Activated CD4-positive, CD25-positive, alpha-beta regulatory T cell (primary cell): Measurements from ENCODE around the gene KRT6C.
"Not testable (repeated sequence)": the region's sequence is repeated elsewhere in the genome, so short reads cannot be mapped to it uniquely, and the experiment has no call there.

ENCODE experiments used
- DNase-seq, 4 experiments: peaks; one replicate each; lab custom pipeline; 2025; lab: John Stamatoyannopoulos, UW

KRT6C gene

DNA sequence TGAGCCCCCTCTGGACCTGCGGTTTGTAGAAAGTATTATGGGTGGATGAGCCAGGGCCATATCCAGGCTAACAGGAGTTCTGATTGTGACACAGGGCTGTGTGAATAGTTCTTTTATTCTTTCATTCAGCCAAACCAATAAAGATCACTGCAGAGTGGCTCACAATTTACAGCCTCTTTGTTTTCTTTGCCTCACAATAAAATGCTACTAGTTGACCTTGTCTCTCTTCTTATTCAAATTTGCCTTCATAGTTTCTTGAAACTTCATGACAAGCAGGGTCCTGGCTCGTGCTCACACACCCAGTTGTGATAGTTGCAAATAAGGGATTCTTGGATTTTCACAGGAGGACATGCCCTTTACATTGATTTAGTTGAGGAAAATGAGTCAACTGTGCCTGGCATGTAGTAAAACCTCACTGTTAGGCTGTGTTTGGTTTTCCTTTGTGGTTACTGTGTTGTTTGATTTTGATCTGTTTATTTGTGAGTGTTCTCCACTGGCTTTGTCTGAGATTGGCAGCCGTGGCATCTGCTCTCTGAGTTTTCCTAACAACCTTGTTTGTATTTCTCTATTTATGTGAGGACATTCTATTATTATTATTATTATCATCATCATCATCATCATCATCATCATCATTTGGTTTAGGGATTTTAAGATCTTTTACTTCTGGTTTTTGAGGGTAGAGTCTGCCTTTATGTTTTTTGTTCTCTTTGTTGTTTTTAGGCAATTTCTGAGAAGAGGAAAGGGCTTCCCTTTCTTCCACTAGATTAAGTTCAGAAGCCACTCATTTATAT, 19.0 kb downstream of the KRT6C start:
- no peak for DNase-seq

DNA sequence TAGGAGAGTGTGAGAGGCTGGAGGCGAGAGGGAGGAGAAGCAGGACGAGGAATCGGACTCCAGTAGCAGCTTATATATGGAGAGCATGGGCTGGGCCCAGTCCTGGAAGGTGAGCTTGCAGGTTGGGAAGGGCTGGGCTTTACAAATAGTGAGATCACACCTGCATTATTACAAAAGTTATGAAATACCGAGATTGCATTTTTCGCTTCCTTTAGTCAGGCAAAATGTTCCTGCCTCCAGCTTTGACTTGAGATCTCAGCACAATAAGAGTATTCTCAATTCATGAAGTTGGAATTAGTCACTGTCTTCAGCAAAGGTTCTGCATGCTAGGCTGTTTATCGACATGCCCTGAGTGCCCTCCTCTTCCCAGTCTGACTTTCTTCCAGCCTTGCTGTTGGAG, 21.5 kb downstream of the KRT6C start, which contains the start of gene KRT6B:
TSS of gene KRT6B (minus strand) at position 46 of the 400 bp plus-strand sequence. CDS start 68 bp downstream, outside the sequence.
- no peak for DNase-seq

DNA sequence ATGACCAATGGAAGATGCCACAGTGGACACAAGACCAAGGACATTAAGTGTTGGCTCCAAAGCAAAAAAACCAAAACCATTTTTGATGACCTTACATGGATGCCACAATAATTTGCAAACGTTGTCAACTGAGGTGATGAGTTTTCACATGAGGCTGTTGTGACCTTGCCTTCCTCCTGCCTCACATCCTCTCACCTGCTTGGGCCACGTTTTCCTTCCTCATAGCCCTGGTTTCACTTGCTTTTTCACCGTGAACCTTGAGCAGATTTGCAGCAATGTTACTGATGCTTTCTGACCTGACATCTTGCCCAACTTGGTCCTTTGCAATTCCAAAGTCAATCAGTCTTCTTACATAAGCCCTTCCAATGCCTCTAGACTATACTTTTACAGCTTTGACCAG, 25.4 kb downstream of the KRT6C start:
- DNase-seq = no peak

DNA sequence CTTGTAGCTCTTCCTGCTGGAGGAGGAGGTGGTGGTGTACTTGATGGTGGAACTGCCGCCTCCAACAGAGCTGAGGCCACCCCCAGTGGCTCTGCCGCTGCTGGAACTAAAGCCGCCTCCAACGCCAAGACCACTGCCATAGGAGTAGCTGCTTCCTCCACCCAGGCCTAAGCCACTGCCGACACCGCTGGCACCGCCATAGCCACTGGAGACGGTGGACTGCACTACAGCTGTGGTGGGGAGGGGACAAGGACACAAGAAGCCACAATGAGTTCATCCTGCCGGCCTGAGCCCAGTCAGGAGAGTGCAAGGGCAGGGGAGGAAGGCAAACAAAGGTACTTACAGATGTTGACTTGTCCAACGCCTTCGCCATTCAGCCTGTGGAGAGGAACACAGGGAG, 26.4 kb downstream of the KRT6C start:
- DNase-seq = not testable (repeated sequence)

DNA sequence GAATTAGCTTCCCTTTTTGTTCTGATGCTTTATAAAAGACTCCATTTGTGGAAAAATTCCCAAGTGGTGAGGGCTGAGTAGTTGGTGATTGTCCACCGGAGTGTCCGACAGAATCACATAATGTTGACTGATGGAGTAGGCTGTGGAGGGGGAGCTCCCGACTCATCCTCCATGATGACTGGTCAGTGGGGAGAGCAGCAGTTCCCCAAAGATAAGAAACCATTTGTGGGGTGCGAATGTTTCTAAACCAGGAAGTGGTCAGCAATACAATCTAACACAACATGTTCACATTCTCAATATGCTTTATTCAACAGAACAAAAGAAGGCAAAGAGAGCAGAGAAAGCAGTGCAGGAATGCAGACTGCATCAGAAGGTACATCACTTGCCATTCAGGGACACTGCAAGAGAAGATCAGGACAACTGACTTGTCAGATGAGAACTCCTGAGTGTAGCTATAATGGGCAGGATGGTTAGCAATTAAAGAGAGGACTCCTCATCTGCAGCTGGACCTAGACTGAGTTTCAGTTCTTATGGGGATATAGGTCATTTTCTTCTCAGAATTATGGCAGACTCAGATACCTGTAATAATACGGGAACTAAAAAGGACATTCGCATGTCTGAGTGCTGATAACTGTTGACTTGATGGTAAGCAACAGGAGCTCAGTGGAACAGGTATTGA, 27.1 kb downstream of the KRT6C start:
- DNase-seq = no peak

DNA sequence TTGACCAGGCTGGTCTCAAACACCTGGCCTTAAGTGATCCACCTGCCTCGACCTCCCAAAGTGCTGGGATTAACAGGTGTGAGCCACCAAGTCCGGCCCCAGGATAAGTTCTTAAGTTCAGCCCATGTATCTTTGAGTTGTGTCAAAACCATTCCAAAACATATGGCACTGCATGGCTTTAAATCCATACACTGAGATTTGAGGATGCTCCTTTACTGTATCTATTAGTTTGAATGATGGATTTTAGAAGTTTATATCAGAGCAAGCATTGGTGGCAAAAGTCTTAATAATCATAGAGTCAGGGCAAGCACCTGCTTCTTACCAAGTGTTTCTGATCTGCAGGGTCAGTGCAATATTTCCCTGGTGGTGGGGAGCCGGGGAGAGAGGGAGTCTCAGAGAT, 27.7 kb downstream of the KRT6C start:
- DNase-seq = no peak

DNA sequence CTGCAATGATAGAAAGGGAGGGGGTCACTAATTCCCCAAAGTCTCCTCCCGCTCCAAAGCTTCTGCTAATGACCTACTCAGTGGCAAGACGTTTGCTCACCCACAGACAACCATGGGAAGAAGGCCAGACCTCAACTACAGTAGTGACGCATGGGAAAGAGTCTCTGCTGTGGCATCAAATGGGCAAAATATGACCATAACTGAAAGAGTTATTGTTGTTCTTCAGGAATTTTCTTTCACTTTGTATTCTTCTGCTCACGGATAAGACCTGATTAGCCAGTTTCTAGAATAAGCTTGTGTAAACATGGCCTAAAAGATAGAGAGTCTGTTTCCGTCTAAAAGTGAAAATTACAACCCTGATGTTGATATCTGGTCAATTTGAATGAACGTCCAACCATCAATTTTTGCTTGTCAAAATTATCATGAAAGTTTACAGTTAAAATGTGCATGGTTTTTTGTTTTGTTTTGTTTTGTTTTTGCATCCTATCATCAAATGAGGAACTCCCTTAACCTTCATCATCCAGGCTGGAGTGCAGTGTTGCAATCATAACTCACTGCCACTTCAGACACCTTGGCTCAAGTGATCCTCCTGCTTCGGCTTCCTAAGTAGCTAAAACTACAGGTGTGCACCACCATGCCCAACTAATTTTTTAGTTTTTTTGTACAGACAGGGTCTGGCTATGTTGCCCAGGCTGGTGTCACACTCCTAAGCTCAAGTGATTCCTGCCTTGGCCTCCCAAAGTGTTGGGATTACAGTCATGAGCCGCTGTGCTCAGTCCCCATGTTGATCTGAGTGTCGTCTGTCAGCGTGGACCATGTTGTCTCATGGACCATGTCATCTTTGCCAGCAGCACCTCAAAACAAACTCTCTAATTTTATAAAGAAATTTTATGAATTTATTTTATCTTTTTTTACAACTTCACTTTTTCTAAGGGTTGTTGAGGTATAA, 28.7 kb downstream of the KRT6C start:
- no peak for DNase-seq

DNA sequence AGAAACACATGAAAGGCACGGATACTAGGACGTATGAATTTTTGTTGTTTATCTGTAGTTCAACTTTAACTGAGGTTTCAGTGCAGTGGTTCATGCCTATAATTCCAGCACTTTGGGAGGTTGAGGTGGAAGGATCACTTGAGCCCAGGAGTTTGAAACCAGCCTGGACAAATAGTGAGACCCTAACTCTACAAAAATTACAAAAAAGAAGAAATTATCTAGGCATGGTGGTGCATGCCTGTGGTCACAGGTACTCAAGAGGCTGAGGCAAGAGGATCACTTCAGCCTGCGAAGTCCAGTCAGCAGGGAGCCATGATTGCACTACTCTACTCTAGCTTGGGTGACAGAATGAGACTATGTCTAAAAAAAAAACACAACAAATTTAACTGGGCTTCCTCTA, 29.6 kb downstream of the KRT6C start:
- no peak for DNase-seq

DNA sequence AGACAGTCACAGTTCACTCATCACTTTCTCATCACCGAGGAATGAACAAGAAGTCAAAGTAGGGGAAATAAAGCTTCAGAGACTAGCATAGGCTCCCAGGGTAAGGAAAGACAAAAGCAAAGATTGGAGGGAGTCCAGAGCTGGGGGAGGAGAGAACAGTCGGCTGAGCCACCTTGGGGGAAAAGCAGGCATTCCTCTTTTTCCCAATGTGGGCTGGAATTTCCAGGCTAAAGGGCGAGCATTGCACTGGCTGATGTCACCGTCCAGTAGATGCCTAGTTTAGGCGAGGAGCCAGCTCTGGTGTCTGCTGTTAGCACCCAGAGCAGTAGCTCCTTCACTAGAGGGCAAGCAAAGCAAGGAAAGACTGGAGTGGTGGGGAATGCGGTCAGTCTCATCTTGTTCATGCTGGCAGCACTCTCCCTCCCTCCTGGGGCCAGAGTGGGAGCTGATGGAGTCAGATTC, 31.0 kb downstream of the KRT6C start:
- no peak for DNase-seq

DNA sequence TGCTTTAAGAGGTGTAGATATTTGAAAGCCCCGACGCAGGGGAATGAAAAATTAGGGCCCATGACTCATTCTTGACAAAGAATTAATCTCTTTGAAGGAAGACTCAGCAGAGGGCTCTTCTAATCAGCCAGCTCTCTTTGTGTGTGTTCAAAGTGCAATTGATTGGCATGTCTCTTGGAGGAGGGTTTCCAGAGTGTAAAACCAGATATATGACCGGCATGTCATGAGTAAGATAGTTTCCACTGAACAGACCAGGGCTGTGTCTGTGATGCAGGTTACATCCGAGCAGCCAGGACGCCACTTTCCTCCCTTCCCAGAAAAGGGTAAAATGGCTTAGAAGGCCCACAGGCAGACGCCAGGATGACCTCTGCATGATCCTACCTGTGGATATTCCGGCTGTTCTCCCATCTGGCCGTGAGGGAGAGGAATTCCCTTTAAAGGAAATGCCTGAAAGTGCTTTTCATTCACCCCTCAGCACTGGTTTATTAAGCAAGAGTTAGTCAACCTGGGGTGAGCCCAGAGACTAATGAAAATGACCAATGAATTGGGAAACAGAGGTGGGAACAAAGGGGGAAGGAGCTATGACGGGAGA, 32.2 kb downstream of the KRT6C start:
- no peak for DNase-seq

DNA sequence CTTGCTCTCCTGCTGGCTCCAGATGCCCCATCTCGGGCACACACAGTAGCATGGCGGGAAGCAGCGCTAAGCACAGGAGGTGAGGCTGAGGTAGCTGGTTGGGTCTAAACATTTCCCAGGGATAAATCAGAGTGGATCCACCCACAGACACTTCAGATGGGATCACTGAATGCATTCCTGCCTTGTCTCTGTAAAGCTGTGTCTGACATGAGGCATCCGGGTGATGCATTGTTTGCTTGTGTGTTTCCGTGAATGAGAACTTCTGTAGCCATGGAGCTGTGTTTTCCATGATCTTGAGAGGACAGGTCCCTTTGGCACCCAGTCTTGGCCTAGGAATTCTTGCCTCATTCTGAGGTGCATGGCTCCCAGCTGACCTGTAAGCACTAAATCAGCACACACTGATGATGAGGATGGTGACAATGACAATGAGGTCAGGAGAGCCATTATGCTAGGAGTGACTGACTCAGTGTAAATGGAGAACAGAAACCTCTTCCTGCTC, 32.7 kb downstream of the KRT6C start:
- DNase-seq = no peak

DNA sequence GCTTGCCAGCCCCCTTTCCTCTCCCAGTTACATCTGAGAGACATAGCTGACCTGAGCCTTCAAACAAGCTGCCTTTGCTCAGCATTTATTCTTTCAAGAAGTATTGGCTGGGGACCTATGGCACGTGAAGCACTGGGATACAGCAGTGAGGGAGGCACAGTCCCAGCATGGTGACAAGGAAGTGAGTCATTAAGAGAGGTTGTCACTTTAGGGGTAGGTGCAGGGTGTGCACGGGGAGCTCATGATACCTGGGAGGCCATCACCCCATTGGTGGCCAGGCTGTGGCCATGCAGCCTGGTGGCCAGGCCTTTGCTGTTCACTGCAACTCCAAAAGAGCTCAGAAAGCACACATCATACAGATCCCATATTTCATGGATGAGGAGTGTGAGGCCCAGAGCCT, 33.8 kb downstream of the KRT6C start:
- DNase-seq = no peak

DNA sequence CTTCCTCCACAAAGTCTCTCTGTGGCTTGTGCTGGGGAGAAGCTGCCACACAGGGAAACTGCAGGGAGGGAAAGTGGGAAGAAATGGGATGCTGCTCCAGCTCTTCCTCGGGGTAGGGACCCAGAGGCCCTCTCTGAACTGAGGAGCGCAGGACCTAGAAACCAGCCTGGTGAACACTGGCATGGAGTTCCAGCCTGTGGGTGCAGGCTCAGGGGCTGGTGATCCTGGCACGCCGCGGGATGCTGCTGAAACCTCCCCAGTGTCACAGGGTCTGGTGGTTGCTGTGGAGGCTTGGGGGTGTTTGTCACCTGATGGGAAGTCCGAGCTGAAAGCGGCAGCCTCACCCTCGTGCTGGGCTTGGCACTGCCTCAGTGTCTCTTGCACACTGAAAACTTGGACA, 34.2 kb downstream of the KRT6C start:
- no peak for DNase-seq

DNA sequence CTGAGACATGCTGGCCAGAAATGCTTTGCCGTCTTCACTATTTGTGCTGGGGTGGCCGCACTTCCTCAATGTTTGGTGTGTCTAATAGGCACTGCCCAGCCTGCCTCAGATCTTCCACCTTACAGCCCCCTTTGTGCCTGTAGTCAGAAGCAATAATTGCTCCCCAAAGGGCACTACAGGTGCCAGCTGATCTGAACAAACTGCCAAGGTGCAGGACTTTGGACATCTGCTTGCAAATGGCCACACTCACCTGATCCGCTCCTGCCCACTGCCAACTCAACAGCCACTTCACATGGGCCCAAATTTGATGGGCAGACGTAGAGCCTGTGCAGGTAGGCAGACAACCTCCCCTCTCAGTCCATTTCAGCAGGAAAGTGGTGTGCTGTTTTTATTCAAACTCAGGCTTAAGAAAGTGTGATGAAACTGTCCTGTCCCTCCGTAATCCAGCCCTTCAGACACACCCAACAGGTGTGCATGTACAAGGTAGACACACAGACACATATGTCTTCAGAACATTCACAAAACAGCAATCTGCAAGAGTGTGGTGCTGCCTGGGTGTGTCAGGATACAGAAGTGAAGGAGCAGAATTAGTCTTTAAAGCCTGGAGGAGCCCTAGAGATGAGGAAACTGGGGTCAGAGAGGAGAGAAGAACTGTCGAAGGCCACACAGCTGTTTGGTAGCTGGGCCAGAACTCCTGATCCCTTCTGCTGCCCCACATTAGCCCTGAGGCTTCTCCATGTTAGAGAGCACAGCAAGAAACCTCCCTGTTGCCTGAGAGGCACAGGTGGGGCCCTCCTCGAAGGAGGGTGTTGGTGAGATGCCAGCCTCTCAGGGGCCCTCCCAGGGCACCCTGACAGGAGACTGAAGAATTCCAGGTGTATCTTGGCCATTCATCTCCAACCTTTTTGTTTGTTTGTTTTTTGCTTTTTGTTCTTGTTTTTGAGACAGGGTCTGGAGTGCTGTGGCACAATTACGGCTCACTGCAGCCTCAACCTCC, 35.0 kb downstream of the KRT6C start:
- no peak for DNase-seq

DNA sequence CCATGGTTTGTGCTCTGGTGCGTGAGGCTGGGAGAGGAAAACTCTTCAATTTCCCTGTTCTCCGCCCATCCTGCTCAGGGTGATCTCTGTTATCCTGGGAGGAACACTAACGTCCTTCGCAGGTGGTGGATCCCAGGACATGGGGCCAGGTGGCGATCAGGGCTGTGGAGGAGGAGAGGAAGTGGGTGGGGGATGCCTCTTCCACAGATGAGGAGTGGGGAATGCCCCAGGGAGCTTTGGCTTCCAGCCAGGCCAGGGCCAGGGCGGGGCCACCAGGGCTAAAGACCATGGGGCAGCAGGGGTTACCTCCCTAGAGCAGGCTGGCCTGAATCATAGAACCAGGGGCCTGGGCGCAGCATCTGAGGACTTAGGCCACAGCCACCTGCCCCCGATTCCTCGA, 36.1 kb downstream of the KRT6C start:
- no peak for DNase-seq

DNA sequence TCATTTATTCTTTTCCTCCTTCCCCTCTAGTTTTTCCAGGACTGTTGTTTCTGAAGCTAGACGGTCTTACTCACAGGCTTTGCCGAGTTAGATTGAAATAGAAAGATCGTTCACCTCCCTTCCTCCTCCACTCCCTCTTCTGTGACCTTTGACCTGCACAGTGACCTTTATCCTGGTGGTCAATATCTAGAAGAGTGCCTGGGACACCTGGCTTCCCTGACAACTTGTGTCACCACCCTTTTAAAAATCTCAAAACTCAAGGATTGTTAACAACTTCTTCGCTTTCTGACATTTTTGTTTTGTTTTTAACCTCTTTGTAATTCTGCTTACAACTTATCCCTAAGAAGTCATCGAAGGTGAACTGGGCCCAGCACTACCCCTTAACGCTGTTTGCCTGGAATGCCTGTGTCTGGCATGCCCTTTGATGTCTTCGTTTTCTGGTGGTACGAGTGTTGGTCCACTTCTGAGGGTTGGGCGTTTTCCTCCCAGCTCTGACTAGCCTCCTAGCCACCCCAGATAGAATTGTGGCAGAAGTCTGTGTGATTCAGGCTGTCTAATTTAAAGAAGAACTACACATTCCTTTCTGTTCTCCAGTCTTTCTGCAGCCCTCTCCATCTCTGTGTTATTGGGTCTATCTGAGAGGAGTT, 36.7 kb downstream of the KRT6C start:
- no peak for DNase-seq

DNA sequence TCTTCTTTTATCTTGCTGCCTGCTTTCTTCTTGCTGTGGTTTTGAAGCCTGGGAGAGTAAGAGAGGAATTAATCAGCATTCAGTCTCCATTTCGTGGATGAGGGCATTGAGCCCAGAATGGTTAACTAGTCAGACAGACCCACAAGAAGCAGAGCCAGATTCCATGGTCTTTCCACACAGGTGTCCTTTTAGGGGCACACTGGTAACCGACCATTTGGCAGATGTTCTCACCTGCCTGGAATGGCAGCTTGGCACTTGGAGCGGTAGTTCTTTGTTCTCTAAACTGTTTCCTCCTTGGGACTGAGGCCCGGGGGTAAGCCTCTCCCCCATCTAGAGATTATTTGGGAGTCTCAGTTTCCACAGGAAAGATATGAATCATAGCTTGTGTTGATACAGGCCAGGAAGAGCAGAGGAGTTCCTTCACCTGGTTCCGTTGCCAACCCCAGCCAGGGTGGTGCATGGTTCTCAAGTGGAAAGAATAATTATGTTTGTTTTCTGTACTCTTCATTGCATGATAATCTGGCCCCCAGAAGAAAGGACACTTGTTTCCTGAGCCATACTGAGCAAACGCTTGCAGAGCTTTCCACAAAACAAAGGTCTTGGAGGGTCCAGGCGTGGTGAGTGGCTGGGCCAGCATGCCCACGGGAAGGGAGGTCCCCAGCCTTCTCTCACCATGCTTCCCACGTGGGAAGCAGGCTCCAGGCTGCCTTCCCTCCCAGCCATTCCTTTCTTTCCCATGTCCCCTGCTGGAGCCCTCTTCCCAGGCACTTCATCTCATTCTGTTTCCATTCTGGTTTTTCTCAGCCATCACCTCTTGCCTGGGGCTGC, 37.4 kb downstream of the KRT6C start:
- no peak for DNase-seq

DNA sequence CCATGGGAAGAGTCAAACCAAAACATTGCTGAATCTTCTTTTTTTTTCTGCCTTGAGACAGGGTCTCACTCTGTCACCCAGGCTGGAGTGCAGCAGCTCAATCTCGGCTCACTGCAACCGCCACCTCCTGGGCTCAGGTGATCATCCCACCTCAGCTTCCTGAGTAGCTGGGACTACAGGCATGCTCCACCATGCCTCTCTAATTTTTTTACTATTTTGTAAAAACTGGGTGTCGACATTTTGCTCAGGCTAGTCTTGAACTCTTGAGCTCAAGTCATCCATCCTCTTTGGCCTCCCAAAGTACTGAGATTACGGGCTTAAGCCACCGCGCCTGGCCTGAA, 38.0 kb downstream of the KRT6C start:
- no peak for DNase-seq
